ENCODE measurements around the gene CMIP.

Gene CMIP

DNA sequence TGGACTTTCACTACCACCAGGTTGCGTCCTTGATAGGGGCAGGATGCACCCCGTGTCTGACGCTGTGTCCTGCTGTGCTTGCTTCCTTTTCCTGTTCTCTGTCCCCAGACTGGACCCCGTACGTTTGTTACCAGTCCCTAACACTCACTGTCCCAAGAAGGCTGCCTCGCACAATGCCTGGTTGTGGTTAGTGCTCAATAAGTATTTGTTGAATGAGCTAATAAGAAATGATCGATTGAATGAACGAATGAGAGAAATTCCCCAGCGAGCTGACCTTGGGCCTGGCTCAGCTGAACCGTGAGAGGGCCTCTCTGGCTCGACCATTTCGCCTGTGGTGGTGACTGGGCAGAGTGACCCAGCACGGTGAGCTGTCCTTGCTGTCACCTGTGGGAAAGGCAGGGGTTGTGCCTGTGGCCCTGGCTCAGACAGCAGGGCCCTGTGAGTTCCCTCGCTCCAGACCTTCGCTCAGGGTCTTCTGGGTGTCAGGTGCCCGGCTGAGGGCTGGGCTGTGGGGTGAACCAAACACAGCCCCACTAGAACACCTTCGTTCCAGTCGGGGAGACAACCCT is 20.9 kb downstream of the CMIP start:
- Histone ChIP-seq H3K27me3 (ENCODE audit: control insufficient read depth, insufficient read depth, low read length) (no peaks in the 10 kb centered on the region), H3K27ac (ENCODE audit: low read depth, low read length) (no peak overlapping the region), H3K9ac (ENCODE audit: low read depth, low read length) (no peak overlapping the region), H3K36me3 (ENCODE audit: control insufficient read depth, insufficient read depth, low read length) (no peaks in the 10 kb centered on the region), H3K9me3 (ENCODE audit: control insufficient read depth, insufficient read depth, low read length) (no peaks in the 10 kb centered on the region), H3K4me1 (ENCODE audit: control insufficient read depth, insufficient read depth, low read length) (peaks cover 10% of the 10 kb centered on the region; the same call in 1 of the 2 replicates), H3K4me3 (ENCODE audit: low read depth, low read length) (no peak overlapping the region)

DNA sequence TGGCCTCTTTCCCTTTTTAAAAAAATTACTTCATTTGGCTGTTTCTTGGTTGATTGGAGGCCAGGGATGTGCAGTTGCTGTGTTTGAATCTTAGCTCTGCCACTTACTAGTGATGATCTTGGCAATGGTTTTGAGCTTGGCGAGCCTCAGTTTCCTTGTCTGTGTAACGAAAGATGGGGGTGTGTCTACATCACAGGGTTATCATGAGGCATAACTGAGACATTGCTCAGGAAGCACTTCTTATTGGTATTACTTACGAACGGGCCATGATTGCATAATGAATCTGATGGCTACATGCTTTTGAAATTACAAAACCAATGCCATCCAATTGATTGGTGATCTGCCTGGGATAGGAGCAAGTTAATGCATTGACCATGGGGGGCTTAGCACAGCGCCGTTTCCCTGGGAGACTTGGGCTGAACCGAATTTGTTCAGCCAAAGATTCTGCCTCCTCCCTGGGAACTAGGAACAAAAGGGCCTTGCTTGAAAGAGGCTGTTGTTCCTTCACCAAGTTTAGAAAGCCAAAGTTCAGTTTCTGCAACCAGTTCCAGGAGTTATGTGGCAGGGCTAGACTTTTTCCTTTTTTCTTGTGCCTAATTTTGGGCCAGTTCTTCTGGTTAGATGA is 21.9 kb downstream of the CMIP start:
- Histone ChIP-seq H3K36me3 (ENCODE audit: control insufficient read depth, insufficient read depth, low read length) (peaks cover 8% of the 10 kb centered on the region), H3K4me3 (ENCODE audit: low read depth, low read length) (no peak overlapping the region), H3K9ac (ENCODE audit: low read depth, low read length) (no peak overlapping the region), H3K27me3 (ENCODE audit: control insufficient read depth, insufficient read depth, low read length) (no peaks in the 10 kb centered on the region), H3K27ac (ENCODE audit: low read depth, low read length) (no peak overlapping the region), H3K9me3 (ENCODE audit: control insufficient read depth, insufficient read depth, low read length) (no peaks in the 10 kb centered on the region), H3K4me1 (ENCODE audit: control insufficient read depth, insufficient read depth, low read length) (peaks cover 9% of the 10 kb centered on the region; the same call in 1 of the 2 replicates)

DNA sequence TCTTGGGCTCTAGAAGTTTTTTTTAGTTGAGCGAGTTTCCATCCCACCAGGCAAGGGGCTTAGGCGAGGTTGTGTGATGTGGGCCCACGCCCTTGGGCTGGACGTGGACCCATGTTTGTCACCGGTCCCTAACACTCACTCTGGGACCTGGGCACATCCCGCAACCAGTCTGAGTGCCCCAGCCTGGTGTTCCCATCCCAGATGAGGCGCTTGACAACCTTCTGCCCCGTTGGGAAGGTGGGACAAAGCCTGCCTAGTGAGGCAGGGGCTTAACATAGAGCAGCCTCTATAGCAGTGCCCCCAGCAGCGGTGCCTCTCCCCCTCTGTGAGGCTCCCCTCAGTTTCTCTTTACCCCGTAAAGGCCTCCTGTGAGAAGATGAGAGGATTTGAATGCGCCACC is 22.5 kb downstream of the CMIP start:
- H3K27me3 ChIP-seq (ENCODE audit: control insufficient read depth, insufficient read depth, low read length), result no peaks in the 10 kb centered on the region
- H3K36me3 ChIP-seq (ENCODE audit: control insufficient read depth, insufficient read depth, low read length), result peaks cover 14% of the 10 kb centered on the region
- no peak overlapping the region for H3K4me3 ChIP-seq (ENCODE audit: low read depth, low read length)
- H3K9me3 ChIP-seq (ENCODE audit: control insufficient read depth, insufficient read depth, low read length), result no peaks in the 10 kb centered on the region
- peaks cover 5% of the 10 kb centered on the region; the same call in 1 of the 2 replicates for H3K4me1 ChIP-seq (ENCODE audit: control insufficient read depth, insufficient read depth, low read length)
- H3K9ac ChIP-seq (ENCODE audit: low read depth, low read length), result no peak overlapping the region
- H3K27ac ChIP-seq (ENCODE audit: low read depth, low read length), result no peak overlapping the region

DNA sequence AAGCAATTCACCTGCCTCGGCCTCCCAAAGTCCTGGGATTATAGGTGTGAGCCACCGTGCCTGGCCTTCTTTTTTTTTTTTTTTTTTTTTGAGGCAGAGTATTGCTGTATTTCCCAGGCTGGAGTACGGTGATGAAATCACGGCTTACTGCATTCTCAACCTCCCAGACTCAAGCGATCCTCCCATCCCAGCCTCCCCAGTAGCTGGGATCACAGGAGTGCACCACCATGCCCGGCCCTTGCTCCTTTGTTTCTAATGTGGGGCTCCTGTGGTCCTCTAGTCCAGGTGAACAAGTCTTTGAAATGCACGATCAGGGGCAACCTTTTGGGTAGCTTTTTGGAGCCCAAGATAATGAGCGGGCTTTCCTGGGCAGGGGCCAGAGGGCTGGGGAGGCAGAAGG is 23.2 kb downstream of the CMIP start:
- Histone ChIP-seq H3K4me3 (ENCODE audit: low read depth, low read length) (no peak overlapping the region), H3K27me3 (ENCODE audit: control insufficient read depth, insufficient read depth, low read length) (no peaks in the 10 kb centered on the region), H3K27ac (ENCODE audit: low read depth, low read length) (no peak overlapping the region), H3K36me3 (ENCODE audit: control insufficient read depth, insufficient read depth, low read length) (peaks cover 15% of the 10 kb centered on the region), H3K9ac (ENCODE audit: low read depth, low read length) (no peak overlapping the region), H3K4me1 (ENCODE audit: control insufficient read depth, insufficient read depth, low read length) (peaks cover 5% of the 10 kb centered on the region; the same call in 1 of the 2 replicates), H3K9me3 (ENCODE audit: control insufficient read depth, insufficient read depth, low read length) (no peaks in the 10 kb centered on the region)

DNA sequence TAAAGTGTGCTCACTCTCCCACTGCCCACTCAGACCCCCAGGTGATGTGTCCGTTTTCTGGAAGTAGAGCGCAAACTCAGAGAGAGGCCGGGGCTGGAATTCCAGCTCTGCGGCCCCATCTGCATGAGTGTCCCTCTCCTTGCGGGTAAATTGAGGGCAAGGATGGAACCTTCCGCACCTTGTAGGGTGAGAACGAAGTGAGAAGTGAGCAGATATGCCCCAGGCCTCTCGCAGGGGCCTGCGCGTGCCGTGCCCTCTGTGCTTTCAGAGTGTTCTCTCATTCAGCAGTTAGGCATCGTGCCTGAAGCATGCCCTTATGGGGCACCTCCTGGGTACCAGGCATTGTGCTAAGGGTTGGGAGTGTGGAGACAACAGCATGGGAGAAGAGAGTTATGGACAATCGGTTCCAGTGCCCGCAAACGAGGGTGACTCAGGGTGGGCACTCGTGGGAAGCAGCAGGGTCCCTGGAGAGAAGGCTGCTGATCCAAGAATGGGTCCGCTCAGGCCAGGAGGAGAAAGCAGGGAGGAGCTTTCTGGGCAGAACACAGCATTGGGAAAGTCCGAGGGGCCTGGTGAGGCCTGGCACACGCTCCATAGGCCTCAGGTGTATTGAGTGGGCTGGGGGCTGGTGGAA is 23.8 kb downstream of the CMIP start:
- H3K9me3 ChIP-seq (ENCODE audit: control insufficient read depth, insufficient read depth, low read length), result no peaks in the 10 kb centered on the region
- H3K9ac ChIP-seq (ENCODE audit: low read depth, low read length), result no peak overlapping the region
- no peaks in the 10 kb centered on the region for H3K27me3 ChIP-seq (ENCODE audit: control insufficient read depth, insufficient read depth, low read length)
- H3K36me3 ChIP-seq (ENCODE audit: control insufficient read depth, insufficient read depth, low read length), result peaks cover 15% of the 10 kb centered on the region
- no peak overlapping the region for H3K4me3 ChIP-seq (ENCODE audit: low read depth, low read length)
- no peak overlapping the region for H3K27ac ChIP-seq (ENCODE audit: low read depth, low read length)
- peaks cover 5% of the 10 kb centered on the region; the same call in 1 of the 2 replicates for H3K4me1 ChIP-seq (ENCODE audit: control insufficient read depth, insufficient read depth, low read length)

DNA sequence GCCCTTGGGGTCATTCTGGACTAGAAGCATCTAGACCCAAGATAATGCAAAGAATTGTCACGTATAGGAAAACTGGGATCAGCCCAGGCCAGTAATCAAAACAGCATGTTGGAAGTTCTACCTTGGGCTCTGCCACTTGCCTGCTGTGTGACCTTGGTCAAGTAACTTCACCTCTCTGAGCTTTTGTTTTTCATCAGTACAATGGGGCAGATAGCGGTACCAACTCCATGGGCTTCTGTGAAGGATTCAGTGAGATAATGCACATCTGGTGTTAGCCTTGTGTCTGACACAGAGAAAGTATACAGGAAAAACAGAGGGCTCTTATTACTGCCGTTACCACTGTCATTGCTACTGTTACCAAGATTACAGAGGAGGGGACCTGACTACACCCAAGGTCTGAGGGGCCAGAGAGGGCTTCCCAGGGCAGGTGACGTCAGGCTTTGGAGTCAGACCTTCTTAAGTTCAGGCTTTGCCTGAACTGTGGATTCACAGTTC is 24.6 kb downstream of the CMIP start:
- Histone ChIP-seq H3K9me3 (ENCODE audit: control insufficient read depth, insufficient read depth, low read length) (no peaks in the 10 kb centered on the region), H3K4me1 (ENCODE audit: control insufficient read depth, insufficient read depth, low read length) (peaks cover 5% of the 10 kb centered on the region; the same call in 1 of the 2 replicates), H3K27ac (ENCODE audit: low read depth, low read length) (no peak overlapping the region), H3K4me3 (ENCODE audit: low read depth, low read length) (no peak overlapping the region), H3K27me3 (ENCODE audit: control insufficient read depth, insufficient read depth, low read length) (no peaks in the 10 kb centered on the region), H3K9ac (ENCODE audit: low read depth, low read length) (no peak overlapping the region), H3K36me3 (ENCODE audit: control insufficient read depth, insufficient read depth, low read length) (peaks cover 15% of the 10 kb centered on the region)

DNA sequence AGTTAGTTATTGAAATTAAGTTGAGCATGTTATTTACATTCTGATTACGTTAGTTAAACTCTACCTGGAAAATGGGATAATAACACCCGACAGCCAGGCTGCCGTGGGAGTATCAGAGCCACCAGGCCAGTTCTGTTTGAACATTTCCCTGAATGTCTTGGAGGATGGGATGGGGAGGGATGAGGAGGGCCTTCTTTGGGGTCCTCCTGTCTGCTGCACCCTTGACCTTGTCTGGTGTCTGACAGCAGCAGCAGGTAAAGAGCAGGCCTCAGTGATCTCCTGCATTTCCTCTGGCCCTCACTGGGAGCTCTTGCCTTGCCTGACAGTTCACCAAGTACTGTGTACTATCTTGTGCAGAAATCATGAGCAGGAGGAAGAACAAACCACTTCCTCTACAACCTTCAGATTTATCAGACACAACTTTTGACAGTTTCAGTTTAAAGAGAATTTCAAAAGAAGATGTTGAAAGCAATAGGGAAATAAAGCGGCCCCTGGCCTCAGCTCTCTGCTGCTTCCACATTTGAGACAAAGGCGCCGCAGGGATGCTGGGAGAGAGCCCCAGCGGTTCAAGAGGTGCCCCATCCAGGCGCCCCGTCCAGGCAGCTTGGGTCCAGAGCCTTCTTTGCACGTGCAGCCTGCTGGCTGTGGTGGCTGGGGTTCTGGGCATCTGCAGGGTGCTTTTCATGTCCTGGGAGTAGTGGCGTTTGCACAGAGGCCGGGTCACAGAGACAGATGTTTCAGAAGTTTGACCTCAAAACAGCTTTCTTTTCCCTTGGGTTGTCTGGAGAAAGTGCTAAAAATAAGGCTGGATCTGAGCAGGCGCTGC is 25.3 kb downstream of the CMIP start:
- H3K36me3 ChIP-seq (ENCODE audit: control insufficient read depth, insufficient read depth, low read length), result peaks cover 15% of the 10 kb centered on the region
- no peak overlapping the region for H3K4me3 ChIP-seq (ENCODE audit: low read depth, low read length)
- peaks cover 5% of the 10 kb centered on the region; the same call in 1 of the 2 replicates for H3K4me1 ChIP-seq (ENCODE audit: control insufficient read depth, insufficient read depth, low read length)
- H3K27ac ChIP-seq (ENCODE audit: low read depth, low read length), result no peak overlapping the region
- H3K27me3 ChIP-seq (ENCODE audit: control insufficient read depth, insufficient read depth, low read length), result no peaks in the 10 kb centered on the region
- no peak overlapping the region for H3K9ac ChIP-seq (ENCODE audit: low read depth, low read length)
- no peaks in the 10 kb centered on the region for H3K9me3 ChIP-seq (ENCODE audit: control insufficient read depth, insufficient read depth, low read length)

DNA sequence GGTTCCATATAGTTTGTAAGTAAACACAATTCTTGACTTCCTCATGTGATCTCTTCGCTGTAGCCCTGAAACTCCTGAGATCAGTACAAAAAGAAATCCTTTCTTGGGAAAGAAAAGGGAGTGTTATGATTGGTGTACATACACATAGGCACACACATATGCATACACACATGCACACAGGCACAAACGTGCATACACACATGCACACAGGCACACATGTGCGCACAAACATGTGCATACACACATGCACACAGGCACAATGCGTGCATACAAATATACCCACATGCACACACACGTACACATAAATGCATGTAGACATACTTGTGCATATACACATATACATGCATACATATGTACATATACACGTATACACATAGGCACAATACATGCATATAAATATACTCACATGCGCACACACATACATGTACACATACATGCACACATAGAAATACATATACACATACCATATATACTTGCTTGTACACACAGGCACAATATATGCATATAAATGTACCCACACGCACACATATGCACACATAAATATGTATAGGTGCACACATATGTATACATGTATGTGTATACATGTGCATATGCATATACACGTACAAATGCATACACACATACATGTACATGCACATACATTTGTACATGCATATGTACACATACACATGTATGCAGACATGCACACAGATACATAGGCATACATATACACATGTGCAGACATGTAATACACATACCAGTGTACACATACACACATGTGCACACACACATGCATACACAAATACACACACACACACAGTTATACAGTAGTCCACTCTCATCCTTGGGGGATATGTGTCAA is 26.4 kb downstream of the CMIP start:
- Histone ChIP-seq H3K36me3 (ENCODE audit: control insufficient read depth, insufficient read depth, low read length) (peaks cover 15% of the 10 kb centered on the region), H3K4me3 (ENCODE audit: low read depth, low read length) (no peak overlapping the region), H3K27ac (ENCODE audit: low read depth, low read length) (no peak overlapping the region), H3K4me1 (ENCODE audit: control insufficient read depth, insufficient read depth, low read length) (peaks cover 5% of the 10 kb centered on the region; the same call in 1 of the 2 replicates), H3K27me3 (ENCODE audit: control insufficient read depth, insufficient read depth, low read length) (no peaks in the 10 kb centered on the region), H3K9ac (ENCODE audit: low read depth, low read length) (no peak overlapping the region), H3K9me3 (ENCODE audit: control insufficient read depth, insufficient read depth, low read length) (no peaks in the 10 kb centered on the region)

DNA sequence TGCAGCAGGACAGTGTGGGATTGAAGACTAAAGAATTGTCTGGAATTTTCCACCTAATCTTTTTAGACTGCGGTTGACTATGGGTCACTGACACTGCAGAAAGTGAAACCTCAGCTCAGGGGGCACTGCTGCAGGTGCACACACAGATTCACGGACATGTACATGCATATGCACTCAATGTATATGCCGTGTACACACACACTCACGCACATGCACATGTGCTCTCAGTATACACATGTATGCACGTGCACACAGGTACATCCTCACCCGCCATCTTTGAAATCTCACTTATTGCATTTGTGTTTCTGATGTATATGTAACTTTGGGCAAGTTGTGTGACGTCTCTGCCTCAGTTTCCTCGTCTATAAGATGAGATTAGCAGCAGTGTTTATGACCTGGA is 27.3 kb downstream of the CMIP start:
- Histone ChIP-seq H3K36me3 (ENCODE audit: control insufficient read depth, insufficient read depth, low read length) (peaks cover 15% of the 10 kb centered on the region), H3K9ac (ENCODE audit: low read depth, low read length) (no peak overlapping the region), H3K27me3 (ENCODE audit: control insufficient read depth, insufficient read depth, low read length) (no peaks in the 10 kb centered on the region), H3K4me3 (ENCODE audit: low read depth, low read length) (no peak overlapping the region), H3K27ac (ENCODE audit: low read depth, low read length) (no peak overlapping the region), H3K9me3 (ENCODE audit: control insufficient read depth, insufficient read depth, low read length) (no peaks in the 10 kb centered on the region), H3K4me1 (ENCODE audit: control insufficient read depth, insufficient read depth, low read length) (no peaks in the 10 kb centered on the region)

DNA sequence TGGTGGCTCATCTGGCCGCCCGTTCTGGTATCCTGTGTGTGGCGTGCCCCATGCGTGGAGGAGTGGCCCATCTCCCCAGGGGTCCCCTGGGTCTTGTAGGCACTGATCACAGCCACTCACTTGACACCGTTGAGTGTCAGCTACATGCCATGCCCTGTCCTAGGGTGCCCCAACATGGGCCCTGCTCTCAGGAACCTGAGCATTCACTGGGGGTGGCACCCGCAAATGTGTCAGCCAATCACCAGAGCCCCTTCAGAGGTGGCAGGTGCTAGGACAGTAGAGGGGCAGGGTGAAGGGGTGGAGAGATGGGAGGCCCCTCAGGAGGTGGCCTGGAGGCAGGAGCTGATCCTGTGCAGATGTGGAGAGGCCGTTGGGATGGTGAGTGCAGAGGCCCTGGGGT is 27.8 kb downstream of the CMIP start:
- Histone ChIP-seq H3K4me1 (ENCODE audit: control insufficient read depth, insufficient read depth, low read length) (no peaks in the 10 kb centered on the region), H3K36me3 (ENCODE audit: control insufficient read depth, insufficient read depth, low read length) (peaks cover 15% of the 10 kb centered on the region), H3K27ac (ENCODE audit: low read depth, low read length) (no peak overlapping the region)

More for the DNA sequence above, 27.8 kb downstream of the CMIP start:
- H3K27me3 ChIP-seq (ENCODE audit: control insufficient read depth, insufficient read depth, low read length), result no peaks in the 10 kb centered on the region
- H3K4me3 ChIP-seq (ENCODE audit: low read depth, low read length), result no peak overlapping the region
- H3K9ac ChIP-seq (ENCODE audit: low read depth, low read length), result no peak overlapping the region
- no peaks in the 10 kb centered on the region for H3K9me3 ChIP-seq (ENCODE audit: control insufficient read depth, insufficient read depth, low read length)

Measured in HUES48 (cell line).